Calu3 (cell line): ENCODE results near the gene SLC9A2. TPM values are rescaled to one million over a fixed set of nuclear protein-coding genes. Genes with fewer than 3 reads are reported as not detected.

ENCODE experiments used
- BruUV-seq: library from RNA; stranded (reverse); fragments of 400-500 nt; replicated peaks from 2 replicates; lab custom pipeline; 2021; lab: Mats Ljungman, UMichigan
- CTCF ChIA-PET: fragments of 300-600 bp; sonication (Branson Sonifier 250); formaldehyde crosslinking; loops from one replicate; lab custom pipeline; 2022; ENCODE audit warnings: antibody characterized with exemption; lab: Charles Lee
- DNase-seq: peaks from one replicate; pipeline ENCODE4 v3.0.0; 2022
- H3K27ac Mint-ChIP-seq: one replicate; pipeline ENCODE4 v1.8.0; 2022; ENCODE audit warnings: mixed read lengths; ENCODE audit not compliant: unreplicated experiment
- H3K27me3 Mint-ChIP-seq: one replicate; pipeline ENCODE4 v1.8.0; 2022; ENCODE audit warnings: mixed read lengths; ENCODE audit not compliant: unreplicated experiment
- H3K36me3 Mint-ChIP-seq: one replicate; pipeline ENCODE4 v1.8.0; 2022; ENCODE audit warnings: mild to moderate bottlenecking, moderate library complexity, mixed read lengths; ENCODE audit not compliant: insufficient read depth, unreplicated experiment
- H3K4me1 Mint-ChIP-seq: one replicate; pipeline ENCODE4 v1.8.0; 2022; ENCODE audit warnings: mild to moderate bottlenecking, low read depth, mixed read lengths; ENCODE audit not compliant: unreplicated experiment
- H3K4me3 Mint-ChIP-seq: one replicate; pipeline ENCODE4 v1.8.0; 2022; ENCODE audit warnings: mild to moderate bottlenecking, low read depth, moderate library complexity, mixed read lengths; ENCODE audit not compliant: unreplicated experiment
- H3K9me3 Mint-ChIP-seq: one replicate; pipeline ENCODE4 v1.8.0; 2022; ENCODE audit warnings: low read depth, mixed read lengths; ENCODE audit not compliant: unreplicated experiment
- intact Hi-C: fragments of 100-400 bp; cut with micrococcal nuclease; formaldehyde crosslinking; loops from one replicate; pipeline ENCODE4 v1.10.0; 2022; ENCODE audit not compliant: unreplicated experiment
- total RNA-seq: library from RNA; stranded (reverse); gene quantifications from 2 replicates; pipeline ENCODE4 v1.2.3, GENCODE V29; 2022
- TF ChIP-seq, protein P1 (sequence below): fragments of 200-600 bp; IDR thresholded peaks from one replicate; pipeline ENCODE4 v1.8.0; 2022; ENCODE audit warnings: antibody characterized with exemption; ENCODE audit not compliant: unreplicated experiment

Gene SLC9A2
- total RNA-seq, 1 experiment from 2014 or later: 5.7 TPM

- intact Hi-C loops: no loop called here
- H3K27ac Mint-ChIP-seq: no peak overlapping the region
- TF ChIP-seq, protein P1, sequence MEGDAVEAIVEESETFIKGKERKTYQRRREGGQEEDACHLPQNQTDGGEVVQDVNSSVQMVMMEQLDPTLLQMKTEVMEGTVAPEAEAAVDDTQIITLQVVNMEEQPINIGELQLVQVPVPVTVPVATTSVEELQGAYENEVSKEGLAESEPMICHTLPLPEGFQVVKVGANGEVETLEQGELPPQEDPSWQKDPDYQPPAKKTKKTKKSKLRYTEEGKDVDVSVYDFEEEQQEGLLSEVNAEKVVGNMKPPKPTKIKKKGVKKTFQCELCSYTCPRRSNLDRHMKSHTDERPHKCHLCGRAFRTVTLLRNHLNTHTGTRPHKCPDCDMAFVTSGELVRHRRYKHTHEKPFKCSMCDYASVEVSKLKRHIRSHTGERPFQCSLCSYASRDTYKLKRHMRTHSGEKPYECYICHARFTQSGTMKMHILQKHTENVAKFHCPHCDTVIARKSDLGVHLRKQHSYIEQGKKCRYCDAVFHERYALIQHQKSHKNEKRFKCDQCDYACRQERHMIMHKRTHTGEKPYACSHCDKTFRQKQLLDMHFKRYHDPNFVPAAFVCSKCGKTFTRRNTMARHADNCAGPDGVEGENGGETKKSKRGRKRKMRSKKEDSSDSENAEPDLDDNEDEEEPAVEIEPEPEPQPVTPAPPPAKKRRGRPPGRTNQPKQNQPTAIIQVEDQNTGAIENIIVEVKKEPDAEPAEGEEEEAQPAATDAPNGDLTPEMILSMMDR: no peak
- no peaks in the 10 kb centered on the region for H3K9me3 Mint-ChIP-seq
- H3K4me3 Mint-ChIP-seq: no peak overlapping the region
- CTCF ChIA-PET: interaction anchor here (1.3 kb wide), 1 partner anchor 67 kb away, joined by 3 read pairs; no protein-coding TSS in a partner anchor
- no peaks in the 10 kb centered on the region for H3K36me3 Mint-ChIP-seq
- no TSS peak for BruUV-seq
- no peaks in the 10 kb centered on the region for H3K27me3 Mint-ChIP-seq
- DNase-seq: no peak
- peaks cover 29% of the 10 kb centered on the region for H3K4me1 Mint-ChIP-seq
Measured at GRCh38 chr2:102637358-102637757, 18.0 kb downstream of the SLC9A2 start.

- no peaks in the 10 kb centered on the region for H3K36me3 Mint-ChIP-seq
- no peak for DNase-seq
- intact Hi-C loops: no loop called here
- H3K27ac Mint-ChIP-seq: no peak overlapping the region
- BruUV-seq: no TSS peak
- H3K4me1 Mint-ChIP-seq: peaks cover 24% of the 10 kb centered on the region
- TF ChIP-seq, protein P1: no peak
- H3K9me3 Mint-ChIP-seq: peaks cover 2% of the 10 kb centered on the region
- no peaks in the 10 kb centered on the region for H3K27me3 Mint-ChIP-seq
- H3K4me3 Mint-ChIP-seq: no peak overlapping the region
- CTCF ChIA-PET: no interaction called here
Measured at GRCh38 chr2:102639429-102639828, 20.1 kb downstream of the SLC9A2 start.

DNA sequence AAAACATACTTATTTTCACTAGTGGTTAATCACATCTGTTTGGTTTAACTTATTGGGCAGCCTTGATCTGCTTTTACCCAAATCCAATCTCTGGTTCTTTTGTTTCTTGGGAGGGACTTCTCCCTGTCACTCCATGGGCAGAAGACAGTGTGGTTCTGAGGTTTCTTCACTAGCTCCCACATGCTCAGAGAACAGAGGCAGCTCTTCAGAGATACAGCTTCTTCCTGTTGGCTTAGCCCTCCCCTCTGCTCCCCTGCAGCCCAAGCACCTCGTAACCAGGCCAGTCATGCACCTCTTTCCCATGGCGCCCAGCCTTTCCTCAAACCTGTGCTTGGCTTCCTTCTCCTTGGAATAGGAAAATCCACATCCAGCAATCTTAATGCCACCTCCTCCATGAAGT is 32.8 kb downstream of the SLC9A2 start:
- no peak overlapping the region for H3K4me3 Mint-ChIP-seq
- no peak overlapping the region for H3K27ac Mint-ChIP-seq
- no peaks in the 10 kb centered on the region for H3K27me3 Mint-ChIP-seq
- intact Hi-C loops: no loop called here
- H3K9me3 Mint-ChIP-seq: peaks cover 7% of the 10 kb centered on the region
- no peak for DNase-seq
- H3K4me1 Mint-ChIP-seq: no peaks in the 10 kb centered on the region
- CTCF ChIA-PET: no interaction called here
- TF ChIP-seq, protein P1: no peak
- BruUV-seq: no TSS peak
- H3K36me3 Mint-ChIP-seq: no peaks in the 10 kb centered on the region

DNA sequence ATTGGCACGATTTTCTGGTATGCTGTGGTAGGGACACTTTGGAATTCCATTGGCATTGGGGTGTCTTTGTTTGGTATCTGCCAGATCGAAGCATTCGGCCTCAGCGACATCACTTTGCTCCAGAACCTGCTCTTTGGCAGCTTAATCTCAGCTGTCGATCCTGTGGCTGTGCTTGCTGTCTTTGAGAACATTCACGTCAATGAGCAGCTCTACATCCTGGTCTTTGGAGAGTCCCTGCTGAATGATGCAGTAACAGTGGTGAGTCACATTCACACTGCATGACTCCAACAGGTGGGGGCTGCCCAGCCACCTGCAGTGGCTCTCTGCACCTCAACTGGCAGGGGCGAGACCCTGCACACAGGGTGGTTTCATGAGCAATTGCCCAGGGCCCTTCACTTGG is 38.4 kb downstream of the SLC9A2 start:
- peak overlapping the region; percentile 42 for H3K27ac Mint-ChIP-seq

More for the DNA sequence above, 38.4 kb downstream of the SLC9A2 start:
- TF ChIP-seq, protein P1: no peak
- Mint-ChIP-seq H3K9me3 (peaks cover 2% of the 10 kb centered on the region), H3K4me3 (no peak overlapping the region), H3K36me3 (no peaks in the 10 kb centered on the region), H3K4me1 (peaks cover 28% of the 10 kb centered on the region), H3K27me3 (no peaks in the 10 kb centered on the region)
- peak; percentile 30 for DNase-seq
- intact Hi-C loops: no loop called here
- CTCF ChIA-PET: no interaction called here
- BruUV-seq: no TSS peak
